Karpas-422 (cell line): ENCODE measurements around the gene RHO. TPM values are rescaled to one million over a fixed set of nuclear protein-coding genes. Genes with fewer than 3 reads are reported as not detected.

Experiments used
- DNase-seq: peaks from one replicate; pipeline ENCODE4 v3.0.0-alpha.2; 2015
- H2AFZ ChIP-seq: fragments of 200-600 bp; sonication (generic); 2 replicates; pipeline ENCODE4 v1.6.1; 2014; ENCODE audit warnings: antibody characterized with exemption, low read length, mixed read lengths
- H3K27ac ChIP-seq: fragments of 200-600 bp; sonication (generic); 2 replicates; pipeline ENCODE4 v1.5.1; 2014; ENCODE audit warnings: mild to moderate bottlenecking, low read length, moderate library complexity
- H3K27me3 ChIP-seq: fragments of 200-600 bp; sonication (generic); 2 replicates; pipeline ENCODE4 v1.6.1; 2014; ENCODE audit warnings: low read length, mixed read lengths
- H3K36me3 ChIP-seq: fragments of 200-600 bp; sonication (generic); 2 replicates; pipeline ENCODE4 v1.6.1; 2014; ENCODE audit warnings: low read length, mixed read lengths; ENCODE audit not compliant: insufficient read depth
- H3K4me1 ChIP-seq: fragments of 200-600 bp; sonication (generic); 2 replicates; pipeline ENCODE4 v1.6.1; 2014; ENCODE audit warnings: mild to moderate bottlenecking, low read length, mixed read lengths
- H3K4me2 ChIP-seq: fragments of 200-600 bp; sonication (generic); 2 replicates; pipeline ENCODE4 v1.6.1; 2014; ENCODE audit warnings: low read length, low read depth, mild to moderate bottlenecking; ENCODE audit not compliant: poor library complexity, severe bottlenecking
- H3K4me3 ChIP-seq: fragments of 200-600 bp; sonication (generic); 2 replicates; pipeline ENCODE4 v1.5.1; 2014; ENCODE audit warnings: mild to moderate bottlenecking, antibody characterized with exemption, low read length, mixed read lengths
- H3K79me2 ChIP-seq: fragments of 200-600 bp; sonication (generic); 2 replicates; pipeline ENCODE4 v1.6.1; 2014; ENCODE audit warnings: mild to moderate bottlenecking, low read length, mixed read lengths
- H3K9ac ChIP-seq: fragments of 200-600 bp; sonication (generic); 2 replicates; pipeline ENCODE4 v1.6.0; 2014; ENCODE audit warnings: low read length
- H3K9me2 ChIP-seq: fragments of 200-600 bp; sonication (generic), shearing (Covaris generic); replicated peaks from 2 replicates; pipeline ENCODE4 v1.6.0; 2014; ENCODE audit warnings: mild to moderate bottlenecking, low read length, moderate library complexity; ENCODE audit not compliant: insufficient read depth
- H3K9me3 ChIP-seq: fragments of 300-700, 200-600 bp; sonication (generic); 2 replicates; pipeline ENCODE4 v1.6.1; 2014; ENCODE audit warnings: low read length, mixed read lengths
- H4K20me1 ChIP-seq: fragments of 200-600 bp; sonication (generic); 2 replicates; pipeline ENCODE4 v1.6.1; 2014; ENCODE audit warnings: mild to moderate bottlenecking, antibody characterized with exemption, low read length, low read depth; ENCODE audit not compliant: insufficient read depth
- total RNA-seq: library from RNA; depleted of rRNA; stranded (reverse); fragments of >200 nt; shearing (Covaris generic); gene quantifications from 2 replicates; pipeline ENCODE4 v1.2.3, GENCODE V29; 2014; ENCODE audit warnings: low replicate concordance

The RHO gene
- total RNA-seq, 1 experiment from 2014 or later = not detected

- H3K9me2 ChIP-seq = no peaks in the 10 kb centered on the region
- no peaks in the 10 kb centered on the region for H3K79me2 ChIP-seq
- H3K4me2 ChIP-seq = no peak overlapping the region
- no peaks in the 10 kb centered on the region for H4K20me1 ChIP-seq
- DNase-seq = no peak
- no peak overlapping the region for H2AFZ ChIP-seq
- H3K36me3 ChIP-seq = no peaks in the 10 kb centered on the region
- H3K4me3 ChIP-seq = no peak overlapping the region
- H3K9ac ChIP-seq = no peak overlapping the region
- H3K9me3 ChIP-seq = no peaks in the 10 kb centered on the region
- H3K27ac ChIP-seq = no peak overlapping the region
- H3K4me1 ChIP-seq = no peaks in the 10 kb centered on the region
- H3K27me3 ChIP-seq = no peaks in the 10 kb centered on the region
Measured at GRCh38 chr3:129503471-129504291, 24.8 kb upstream of the RHO start.

- no peaks in the 10 kb centered on the region for H3K79me2 ChIP-seq
- no peak overlapping the region for H3K4me3 ChIP-seq
- H3K27me3 ChIP-seq = no peaks in the 10 kb centered on the region
- H3K9ac ChIP-seq = no peak overlapping the region
- no peaks in the 10 kb centered on the region for H4K20me1 ChIP-seq
- H3K9me3 ChIP-seq = no peaks in the 10 kb centered on the region
- DNase-seq = no peak
- no peaks in the 10 kb centered on the region for H3K36me3 ChIP-seq
- H2AFZ ChIP-seq = no peak overlapping the region
- H3K4me1 ChIP-seq = no peaks in the 10 kb centered on the region
- H3K9me2 ChIP-seq = no peaks in the 10 kb centered on the region
- H3K4me2 ChIP-seq = no peak overlapping the region
- no peak overlapping the region for H3K27ac ChIP-seq
Measured at GRCh38 chr3:129504471-129505100, 23.9 kb upstream of the RHO start.

- Histone ChIP-seq H3K4me3 (no peak overlapping the region), H3K4me1 (no peaks in the 10 kb centered on the region), H3K27me3 (no peaks in the 10 kb centered on the region), H3K9ac (no peak overlapping the region), H3K36me3 (no peaks in the 10 kb centered on the region), H2AFZ (no peak overlapping the region), H3K79me2 (no peaks in the 10 kb centered on the region), H3K27ac (no peak overlapping the region), H3K4me2 (no peak overlapping the region), H3K9me3 (no peaks in the 10 kb centered on the region), H4K20me1 (no peaks in the 10 kb centered on the region), H3K9me2 (no peaks in the 10 kb centered on the region)
- no peak for DNase-seq
Measured at GRCh38 chr3:129505341-129505740, 23.1 kb upstream of the RHO start.

- Histone ChIP-seq H3K27me3 (no peaks in the 10 kb centered on the region), H3K79me2 (no peaks in the 10 kb centered on the region), H3K9ac (no peak overlapping the region), H4K20me1 (no peaks in the 10 kb centered on the region), H3K9me3 (no peaks in the 10 kb centered on the region), H3K4me3 (no peak overlapping the region), H3K27ac (no peak overlapping the region), H3K4me2 (no peak overlapping the region), H3K4me1 (no peaks in the 10 kb centered on the region), H3K9me2 (no peaks in the 10 kb centered on the region), H2AFZ (no peak overlapping the region), H3K36me3 (no peaks in the 10 kb centered on the region)
- no peak for DNase-seq
Measured at GRCh38 chr3:129506231-129506742, 22.2 kb upstream of the RHO start.

- no peak overlapping the region for H3K4me3 ChIP-seq
- no peaks in the 10 kb centered on the region for H3K79me2 ChIP-seq
- no peaks in the 10 kb centered on the region for H3K9me3 ChIP-seq
- no peaks in the 10 kb centered on the region for H4K20me1 ChIP-seq
- H3K9me2 ChIP-seq = no peaks in the 10 kb centered on the region
- no peak for DNase-seq
- no peak overlapping the region for H3K9ac ChIP-seq
- no peak overlapping the region for H2AFZ ChIP-seq
- no peaks in the 10 kb centered on the region for H3K36me3 ChIP-seq
- no peak overlapping the region for H3K27ac ChIP-seq
- no peaks in the 10 kb centered on the region for H3K27me3 ChIP-seq
- H3K4me2 ChIP-seq = no peak overlapping the region
- H3K4me1 ChIP-seq = no peaks in the 10 kb centered on the region
Measured at GRCh38 chr3:129507181-129507831, 21.1 kb upstream of the RHO start.

- no peak overlapping the region for H3K4me3 ChIP-seq
Measured at GRCh38 chr3:129512595-129512994, 15.8 kb upstream of the RHO start.

GRCh38 chr3:129513705-129514104, 14.7 kb upstream of the RHO start:
- Histone ChIP-seq H3K79me2 (no peaks in the 10 kb centered on the region), H3K4me1 (no peaks in the 10 kb centered on the region), H2AFZ (no peak overlapping the region), H3K9ac (no peak overlapping the region), H3K36me3 (no peaks in the 10 kb centered on the region), H3K4me3 (no peak overlapping the region), H3K27me3 (no peaks in the 10 kb centered on the region), H3K9me2 (no peaks in the 10 kb centered on the region), H3K27ac (no peak overlapping the region), H4K20me1 (no peaks in the 10 kb centered on the region), H3K4me2 (no peak overlapping the region), H3K9me3 (no peaks in the 10 kb centered on the region)
- DNase-seq = no peak

More at GRCh38 chr3:129512595-129512994, 15.8 kb upstream of the RHO start:
- Histone ChIP-seq H3K9ac (no peak overlapping the region), H3K27ac (no peak overlapping the region), H3K4me1 (no peaks in the 10 kb centered on the region), H3K4me2 (no peak overlapping the region), H3K27me3 (no peaks in the 10 kb centered on the region), H3K36me3 (no peaks in the 10 kb centered on the region), H3K9me3 (no peaks in the 10 kb centered on the region), H4K20me1 (no peaks in the 10 kb centered on the region), H2AFZ (no peak overlapping the region), H3K79me2 (no peaks in the 10 kb centered on the region), H3K9me2 (no peaks in the 10 kb centered on the region)
- DNase-seq = no peak

- Histone ChIP-seq H2AFZ (no peak overlapping the region), H3K27ac (no peak overlapping the region), H3K36me3 (no peaks in the 10 kb centered on the region), H4K20me1 (no peaks in the 10 kb centered on the region), H3K4me2 (no peak overlapping the region), H3K9ac (no peak overlapping the region), H3K27me3 (no peaks in the 10 kb centered on the region), H3K4me3 (no peak overlapping the region), H3K4me1 (no peaks in the 10 kb centered on the region), H3K79me2 (no peaks in the 10 kb centered on the region), H3K9me3 (no peaks in the 10 kb centered on the region), H3K9me2 (no peaks in the 10 kb centered on the region)
- no peak for DNase-seq
Measured at GRCh38 chr3:129514110-129514509, 14.3 kb upstream of the RHO start.
